CD4-positive, alpha-beta T cell (primary cell): ENCODE results near the gene QPCTL. TPM values are rescaled to one million over a fixed set of nuclear protein-coding genes. Genes with fewer than 3 reads are reported as not detected.

Experiments used
- ATAC-seq: fragments of 200-7000 bp; cut with Tn5 transposase; one replicate; pipeline ENCODE4 v1.10.0; 2022; ENCODE audit warnings: mild to moderate bottlenecking; ENCODE audit not compliant: poor library complexity
- CTCF ChIA-PET: fragments of 350-600 bp; sonication (Branson Sonifier 250); formaldehyde crosslinking; loops from one replicate; lab custom pipeline; 2021; ENCODE audit warnings: antibody characterized with exemption, inconsistent platforms; lab: Charles Lee
- POLR2A ChIA-PET: fragments of 350-600 bp; sonication (Branson Sonifier 250); formaldehyde crosslinking; loops from one replicate; lab custom pipeline; 2021; ENCODE audit warnings: antibody characterized with exemption, inconsistent platforms; lab: Charles Lee
- DNase-seq, 14 experiments: peaks; one replicate each; pipeline ENCODE4 v3.0.0-alpha.2; 2013 to 2020; ENCODE audit warnings: mixed read lengths in 2 of 14
- H3K27ac ChIP-seq, 2 donors: one replicate each; pipeline versions ENCODE4 v1.5.1 to v1.7.0; 2013; ENCODE audit warnings: low read length in 2 of 2, low read depth in 1 of 2, mild to moderate bottlenecking in 1 of 2
- H3K27me3 ChIP-seq, 2 experiments: 1 replicate in 1 of 2; 2 replicates in 1 of 2; pipeline versions ENCODE4 v1.6.1 to v1.7.0; 2013; ENCODE audit warnings: low read length in 2 of 2, control low read depth in 1 of 2, mild to moderate bottlenecking in 1 of 2, moderate library complexity in 1 of 2; ENCODE audit not compliant: insufficient read depth in 2 of 2, control insufficient read depth in 1 of 2
- H3K36me3 ChIP-seq: one replicate; pipeline ENCODE4 v1.6.1; 2013; ENCODE audit warnings: low read length, control low read depth; ENCODE audit not compliant: insufficient read depth
- H3K4me1 ChIP-seq: one replicate; pipeline ENCODE4 v1.6.1; 2013; ENCODE audit warnings: low read length, control low read depth; ENCODE audit not compliant: insufficient read depth
- H3K4me3 ChIP-seq: one replicate; pipeline ENCODE4 v1.5.1; 2013; ENCODE audit warnings: mild to moderate bottlenecking, low read length, moderate library complexity
- H3K9me3 ChIP-seq, 2 experiments: 1 replicate in 1 of 2; 2 replicates in 1 of 2; pipeline versions ENCODE4 v1.6.1 to v1.7.0; 2013; ENCODE audit warnings: low read length in 2 of 2, mild to moderate bottlenecking in 2 of 2, control low read depth in 1 of 2, moderate library complexity in 1 of 2; ENCODE audit not compliant: control insufficient read depth in 1 of 2, insufficient read depth in 1 of 2
- H3K27ac Mint-ChIP-seq: one replicate; pipeline ENCODE4 v1.8.0; 2020; ENCODE audit warnings: mixed read lengths
- H3K27me3 Mint-ChIP-seq: one replicate; pipeline ENCODE4 v1.8.0; 2021; ENCODE audit warnings: mixed read lengths
- H3K36me3 Mint-ChIP-seq: one replicate; pipeline ENCODE4 v1.8.0; 2021; ENCODE audit warnings: low read depth, mixed read lengths
- H3K4me1 Mint-ChIP-seq: one replicate; pipeline ENCODE4 v1.8.0; 2021; ENCODE audit warnings: low read depth, mixed read lengths
- H3K4me3 Mint-ChIP-seq: one replicate; pipeline ENCODE4 v1.8.0; 2020; ENCODE audit warnings: mild to moderate bottlenecking, mixed read lengths
- H3K9me3 Mint-ChIP-seq: one replicate; pipeline ENCODE4 v1.8.0; 2020; ENCODE audit warnings: mixed read lengths
- CTCF ChIP-seq: fragments of 200-600 bp; IDR thresholded peaks from one replicate; pipeline ENCODE4 v1.8.0; 2022; ENCODE audit warnings: antibody characterized with exemption, mild to moderate bottlenecking
- intact Hi-C, 2 experiments: fragments of 100-400 bp; cut with DNase I in 1 of 2; cut with micrococcal nuclease in 1 of 2; formaldehyde crosslinking; loops; one replicate each; pipeline versions ENCODE4 v1.15.1 to v1.9.0; 2023 to 2025; cut with DNase I, micrococcal nuclease
- microRNA-seq: library from miRNA; unstranded; fragments of <30 nt; microRNA quantifications from one replicate; pipeline ENCODE4 v1.2.0, GENCODE V29; 2021; ENCODE audit warnings: borderline microRNAs expressed, borderline replicate concordance
- total RNA-seq, 174 experiments: library from RNA in 2 of 174; stranded (reverse) in 2 of 174; gene quantifications; one replicate each; pipeline ENCODE4 v1.2.3 and lab custom pipeline; 2021 to 2026

QPCTL gene
- total RNA-seq, 2 experiments from 2014 or later, result 3.7 to 5.0 TPM

- ATAC-seq (no peak), DNase-seq (no peak)
- H3K4me1 Mint-ChIP-seq, result no peaks in the 10 kb centered on the region
- no peak overlapping the region for H3K4me3 ChIP-seq
- no peaks in the 10 kb centered on the region for H3K9me3 Mint-ChIP-seq
- no peaks in the 10 kb centered on the region for H3K27me3 Mint-ChIP-seq
- H3K36me3 Mint-ChIP-seq, result no peaks in the 10 kb centered on the region
- H3K9me3 ChIP-seq, result no peaks in the 10 kb centered on the region
- TF ChIP-seq CTCF, result no peak
- ChIA-PET CTCF (no interaction called here), POLR2A (interaction anchor here (0.6 kb wide), 1 partner anchor 343 kb away, joined by 3 read pairs; no protein-coding TSS in a partner anchor)
- intact Hi-C loops, result no loop called here
- no peak overlapping the region for H3K27ac Mint-ChIP-seq
- no peak overlapping the region for H3K27ac ChIP-seq
- no peaks in the 10 kb centered on the region for H3K4me1 ChIP-seq
- no peaks in the 10 kb centered on the region for H3K27me3 ChIP-seq
- no peak overlapping the region for H3K4me3 Mint-ChIP-seq
- no peaks in the 10 kb centered on the region for H3K36me3 ChIP-seq
These were observed 61.1 kb downstream of the QPCTL start for GRCh38 chr19:45753548-45753947.

Small RNAs within 50 kb of the gene (microRNA-seq; reads per million reads assigned to microRNA genes)
- gene MIR642A, result not detected
- gene MIR642B, result not detected

Other genes with a start within 250 kb of the QPCTL start
- 100 to 1,000 TPM; 422 to 424 TPM for gene FOSB, start 224.7 kb upstream of the QPCTL start, total RNA-seq
- gene RTN2, start 195.6 kb upstream of the QPCTL start, total RNA-seq, result under 1 TPM; 0.60 to 0.70 TPM
- 1 to 10 TPM; 3.3 to 3.5 TPM for gene PPM1N, start 194.2 kb upstream of the QPCTL start, total RNA-seq
- gene VASP, start 185.2 kb upstream of the QPCTL start, total RNA-seq, result 10 to 100 TPM; 49.9 to 55.5 TPM
- 1 to 10 TPM; 3.1 to 3.2 TPM for gene OPA3, start 107.9 kb upstream of the QPCTL start, total RNA-seq
- gene GPR4, start 90.5 kb upstream of the QPCTL start, total RNA-seq, result not detected
- gene EML2, start 53.3 kb upstream of the QPCTL start, total RNA-seq, result 10 to 100 TPM; 29.2 to 30.4 TPM
- gene GIPR, start 24.4 kb upstream of the QPCTL start, total RNA-seq, result 1 to 10 TPM; 2.4 to 3.0 TPM
- 100 to 1,000 TPM; 367 to 369 TPM for gene SNRPD2, start 713 bp upstream of the QPCTL start, total RNA-seq
- gene FBXO46, start 38.2 kb downstream of the QPCTL start, total RNA-seq, result 10 to 100 TPM; 17.2 to 17.5 TPM
- gene MEIOSIN, start 40.8 kb downstream of the QPCTL start, total RNA-seq, result not detected
- under 1 TPM; 0.58 to 0.59 TPM for gene SIX5, start 76.6 kb downstream of the QPCTL start, total RNA-seq
- gene DMPK, start 89.8 kb downstream of the QPCTL start, total RNA-seq, result 10 to 100 TPM; 24.0 to 24.9 TPM
- gene DMWD, start 100.2 kb downstream of the QPCTL start, total RNA-seq, result 10 to 100 TPM; 28.6 to 31.5 TPM
- under 1 TPM; 0.17 to 0.25 TPM for gene RSPH6A, start 122.6 kb downstream of the QPCTL start, total RNA-seq
- gene SYMPK, start 170.5 kb downstream of the QPCTL start, total RNA-seq, result 10 to 100 TPM; 63.3 to 65.0 TPM
- gene FOXA3, start 171.7 kb downstream of the QPCTL start, total RNA-seq, result not detected
- 10 to 100 TPM; 21.0 to 21.6 TPM for gene IRF2BP1, start 193.5 kb downstream of the QPCTL start, total RNA-seq
- gene MYPOP, start 209.9 kb downstream of the QPCTL start, total RNA-seq, result 1 to 10 TPM; 4.1 to 4.7 TPM
- gene NANOS2, start 222.1 kb downstream of the QPCTL start, total RNA-seq, result not detected